ENCODE results near the gene AKNA. TPM values are rescaled to one million over a fixed set of nuclear protein-coding genes. Genes with fewer than 3 reads are reported as not detected.

Gene AKNA
- total and polyA plus RNA-seq, 5 donors from 2014 or later, result 11.9 to 381 (median 14.6) TPM

- peak overlapping the region; percentile 92 to 93 (median 92) for H3K27ac Mint-ChIP-seq
- peaks cover 16 to 92% (median 59%) of the 10 kb centered on the region in 4 donors for H3K4me1 Mint-ChIP-seq
- H3K27me3 ChIP-seq (ENCODE audit: control insufficient read depth, insufficient read depth, low read length), result no peaks in the 10 kb centered on the region
- peak overlapping the region; percentile 87 to 90 (median 88) for H3K4me3 Mint-ChIP-seq
- H3K27me3 Mint-ChIP-seq, result no peaks in the 10 kb centered on the region
- ATAC-seq (ENCODE audit: low read depth in 2 of 2), result peak; percentile 44 to 45
- H3K27ac ChIP-seq (ENCODE audit: insufficient read depth, low read length, poor library complexity, severe bottlenecking), result peak overlapping the region; percentile 98
- peak; percentile 31 to 87 (median 61) for DNase-seq
- peaks cover 45% of the 10 kb centered on the region for H3K36me3 Mint-ChIP-seq
- peaks cover 0 to 2% (median 0%) of the 10 kb centered on the region in 7 donors for H3K9me3 Mint-ChIP-seq
- no peaks in the 10 kb centered on the region for H3K9me3 ChIP-seq (ENCODE audit: control insufficient read depth in 2 of 2, low read length in 2 of 2)
- H3K4me1 ChIP-seq (ENCODE audit: control insufficient read depth, insufficient read depth, low read length, poor library complexity, severe bottlenecking), result peaks cover 96% of the 10 kb centered on the region
- H3K36me3 ChIP-seq (ENCODE audit: control insufficient read depth, insufficient read depth, low read length), result peaks cover 72% of the 10 kb centered on the region
- peak overlapping the region; percentile 72 for H3K4me3 ChIP-seq (ENCODE audit: low read depth, low read length)
These were observed 15.5 kb downstream of the AKNA start for GRCh38 chr9:114371973-114372917.

GRCh38 chr9:114371343-114371944 lies 16.3 kb downstream of the AKNA start:
- Histone ChIP-seq H3K27ac (ENCODE audit: insufficient read depth, low read length, poor library complexity, severe bottlenecking) (peak overlapping the region; percentile 98), H3K36me3 (ENCODE audit: control insufficient read depth, insufficient read depth, low read length) (peaks cover 72% of the 10 kb centered on the region)
- no peaks in the 10 kb centered on the region for H3K27me3 Mint-ChIP-seq

GRCh38 chr9:114370968-114371320 lies 16.8 kb downstream of the AKNA start:
- ATAC-seq (ENCODE audit: low read depth in 2 of 2), result no peak
- peak overlapping the region; percentile 56 to 90 (median 88) for H3K4me3 Mint-ChIP-seq
- H3K4me1 ChIP-seq (ENCODE audit: control insufficient read depth, insufficient read depth, low read length, poor library complexity, severe bottlenecking), result peaks cover 97% of the 10 kb centered on the region
- H3K27ac Mint-ChIP-seq, result peak overlapping the region; percentile 89 to 93 (median 89)
- peaks cover 0 to 2% (median 0%) of the 10 kb centered on the region in 7 donors for H3K9me3 Mint-ChIP-seq
- H3K36me3 ChIP-seq (ENCODE audit: control insufficient read depth, insufficient read depth, low read length), result peaks cover 69% of the 10 kb centered on the region
- H3K27ac ChIP-seq (ENCODE audit: insufficient read depth, low read length, poor library complexity, severe bottlenecking), result peak overlapping the region; percentile 98
- no peaks in the 10 kb centered on the region for H3K27me3 ChIP-seq (ENCODE audit: control insufficient read depth, insufficient read depth, low read length)
- H3K4me3 ChIP-seq (ENCODE audit: low read depth, low read length), result peak overlapping the region; percentile 72
- H3K9me3 ChIP-seq (ENCODE audit: control insufficient read depth in 2 of 2, low read length in 2 of 2), result no peaks in the 10 kb centered on the region
- DNase-seq, result no peak
- H3K36me3 Mint-ChIP-seq, result peaks cover 50% of the 10 kb centered on the region
- peaks cover 22 to 96% (median 68%) of the 10 kb centered on the region in 4 donors for H3K4me1 Mint-ChIP-seq
- no peaks in the 10 kb centered on the region for H3K27me3 Mint-ChIP-seq

More at GRCh38 chr9:114371343-114371944, 16.3 kb downstream of the AKNA start:
- peak overlapping the region; percentile 87 to 90 (median 88) for H3K4me3 Mint-ChIP-seq
- ATAC-seq (ENCODE audit: low read depth in 2 of 2) (no peak), DNase-seq (no peak)
- peaks cover 0 to 2% (median 0%) of the 10 kb centered on the region in 7 donors for H3K9me3 Mint-ChIP-seq
- peaks cover 47% of the 10 kb centered on the region for H3K36me3 Mint-ChIP-seq
- peak overlapping the region; percentile 89 to 93 (median 92) for H3K27ac Mint-ChIP-seq
- H3K4me1 Mint-ChIP-seq, result peaks cover 22 to 93% (median 64%) of the 10 kb centered on the region in 4 donors
- H3K27me3 ChIP-seq (ENCODE audit: control insufficient read depth, insufficient read depth, low read length), result no peaks in the 10 kb centered on the region
- no peaks in the 10 kb centered on the region for H3K9me3 ChIP-seq (ENCODE audit: control insufficient read depth in 2 of 2, low read length in 2 of 2)
- H3K4me3 ChIP-seq (ENCODE audit: low read depth, low read length), result peak overlapping the region; percentile 72
- peaks cover 96% of the 10 kb centered on the region for H3K4me1 ChIP-seq (ENCODE audit: control insufficient read depth, insufficient read depth, low read length, poor library complexity, severe bottlenecking)

GRCh38 chr9:114370251-114370967 lies 17.4 kb downstream of the AKNA start:
- no peaks in the 10 kb centered on the region for H3K27me3 Mint-ChIP-seq
- H3K27me3 ChIP-seq (ENCODE audit: control insufficient read depth, insufficient read depth, low read length), result no peaks in the 10 kb centered on the region
- H3K27ac ChIP-seq (ENCODE audit: insufficient read depth, low read length, poor library complexity, severe bottlenecking), result peak overlapping the region; percentile 98
- H3K4me1 ChIP-seq (ENCODE audit: control insufficient read depth, insufficient read depth, low read length, poor library complexity, severe bottlenecking), result peaks cover 99% of the 10 kb centered on the region
- H3K4me3 ChIP-seq (ENCODE audit: low read depth, low read length), result peak overlapping the region; percentile 7
- no peaks in the 10 kb centered on the region for H3K9me3 ChIP-seq (ENCODE audit: control insufficient read depth in 2 of 2, low read length in 2 of 2)
- H3K4me1 Mint-ChIP-seq, result peaks cover 22 to 96% (median 68%) of the 10 kb centered on the region in 4 donors
- peak overlapping the region; percentile 38 to 94 (median 88) for H3K27ac Mint-ChIP-seq
- H3K36me3 Mint-ChIP-seq, result peaks cover 46% of the 10 kb centered on the region
- ATAC-seq (ENCODE audit: low read depth in 2 of 2), result no peak
- H3K9me3 Mint-ChIP-seq, result peaks cover 0 to 2% (median 0%) of the 10 kb centered on the region in 7 donors
- H3K4me3 Mint-ChIP-seq, result peak overlapping the region; percentile 12 to 93 (median 72)
- no peak for DNase-seq
- peaks cover 73% of the 10 kb centered on the region for H3K36me3 ChIP-seq (ENCODE audit: control insufficient read depth, insufficient read depth, low read length)

- no peaks in the 10 kb centered on the region for H3K9me3 ChIP-seq (ENCODE audit: control insufficient read depth in 2 of 2, low read length in 2 of 2)
- Mint-ChIP-seq H3K4me1 (peaks cover 22 to 96% (median 64%) of the 10 kb centered on the region in 4 donors), H3K9me3 (peaks cover 0 to 2% (median 0%) of the 10 kb centered on the region in 7 donors), H3K27ac (peak overlapping the region; percentile 72 to 94 (median 88)), H3K4me3 (peak overlapping the region in 3 of 4 donors; percentile 61 to 93 (median 75)), H3K36me3 (peaks cover 45% of the 10 kb centered on the region), H3K27me3 (no peaks in the 10 kb centered on the region)
- H3K4me3 ChIP-seq (ENCODE audit: low read depth, low read length), result peak overlapping the region; percentile 35
- H3K27ac ChIP-seq (ENCODE audit: insufficient read depth, low read length, poor library complexity, severe bottlenecking), result peak overlapping the region; percentile 98
- ATAC-seq (ENCODE audit: low read depth in 2 of 2) (no peak), DNase-seq (no peak)
- H3K36me3 ChIP-seq (ENCODE audit: control insufficient read depth, insufficient read depth, low read length), result peaks cover 72% of the 10 kb centered on the region
- H3K4me1 ChIP-seq (ENCODE audit: control insufficient read depth, insufficient read depth, low read length, poor library complexity, severe bottlenecking), result peaks cover 98% of the 10 kb centered on the region
- H3K27me3 ChIP-seq (ENCODE audit: control insufficient read depth, insufficient read depth, low read length), result no peaks in the 10 kb centered on the region
These were observed 18.3 kb downstream of the AKNA start for GRCh38 chr9:114369216-114370130.

- DNase-seq (no peak), ATAC-seq (ENCODE audit: low read depth in 2 of 2) (no peak)
- Histone ChIP-seq H3K4me3 (ENCODE audit: low read depth, low read length) (no peak overlapping the region), H3K27me3 (ENCODE audit: control insufficient read depth, insufficient read depth, low read length) (no peaks in the 10 kb centered on the region), H3K36me3 (ENCODE audit: control insufficient read depth, insufficient read depth, low read length) (peaks cover 78% of the 10 kb centered on the region), H3K27ac (ENCODE audit: insufficient read depth, low read length, poor library complexity, severe bottlenecking) (peak overlapping the region; percentile 98), H3K4me1 (ENCODE audit: control insufficient read depth, insufficient read depth, low read length, poor library complexity, severe bottlenecking) (peaks cover 98% of the 10 kb centered on the region), H3K9me3 (ENCODE audit: control insufficient read depth in 2 of 2, low read length in 2 of 2) (no peaks in the 10 kb centered on the region)
- Mint-ChIP-seq H3K36me3 (peaks cover 49% of the 10 kb centered on the region), H3K4me1 (peaks cover 28 to 96% (median 68%) of the 10 kb centered on the region in 4 donors), H3K4me3 (peak overlapping the region in 3 of 4 donors; percentile 56 to 93 (median 73)), H3K27me3 (no peaks in the 10 kb centered on the region), H3K27ac (peak overlapping the region; percentile 81 to 92 (median 88)), H3K9me3 (peaks cover 0 to 2% (median 0%) of the 10 kb centered on the region in 7 donors)
These were observed 19.8 kb downstream of the AKNA start for GRCh38 chr9:114367772-114368569.

All from CD4-positive, CD25-positive, alpha-beta regulatory T cell (primary cell).